IPS-18a (cell line): ENCODE measurements around the gene ZFP3.

Source experiments
- H3K27ac ChIP-seq: one replicate; pipeline ENCODE4 v1.5.1; 2013; ENCODE audit warnings: low read length
- H3K27me3 ChIP-seq: one replicate; pipeline ENCODE4 v1.6.1; 2013; ENCODE audit warnings: mild to moderate bottlenecking, low read length; ENCODE audit not compliant: control insufficient read depth, insufficient read depth
- H3K36me3 ChIP-seq: one replicate; pipeline ENCODE4 v1.6.1; 2013; ENCODE audit warnings: low read depth, low read length; ENCODE audit not compliant: control insufficient read depth
- H3K4me1 ChIP-seq: one replicate; pipeline ENCODE4 v1.6.1; 2013; ENCODE audit warnings: low read depth, low read length; ENCODE audit not compliant: control insufficient read depth
- H3K4me3 ChIP-seq: one replicate; pipeline ENCODE4 v1.5.1; 2013; ENCODE audit warnings: low read length
- H3K9ac ChIP-seq: one replicate; pipeline ENCODE4 v1.6.1; 2013; ENCODE audit warnings: mild to moderate bottlenecking, low read length, moderate library complexity
- H3K9me3 ChIP-seq: one replicate; pipeline ENCODE4 v1.6.1; 2013; ENCODE audit warnings: low read depth, low read length; ENCODE audit not compliant: control insufficient read depth

ZFP3 gene

GRCh38 chr17:5080591-5080990 lies 2.3 kb downstream of the ZFP3 start:
- H3K36me3 ChIP-seq = no peaks in the 10 kb centered on the region
- no peak overlapping the region for H3K9ac ChIP-seq
- H3K27ac ChIP-seq = no peak overlapping the region
- H3K9me3 ChIP-seq = no peaks in the 10 kb centered on the region
- H3K4me1 ChIP-seq = peaks cover under 1% of the 10 kb centered on the region
- no peaks in the 10 kb centered on the region for H3K27me3 ChIP-seq
- H3K4me3 ChIP-seq = no peak overlapping the region

DNA sequence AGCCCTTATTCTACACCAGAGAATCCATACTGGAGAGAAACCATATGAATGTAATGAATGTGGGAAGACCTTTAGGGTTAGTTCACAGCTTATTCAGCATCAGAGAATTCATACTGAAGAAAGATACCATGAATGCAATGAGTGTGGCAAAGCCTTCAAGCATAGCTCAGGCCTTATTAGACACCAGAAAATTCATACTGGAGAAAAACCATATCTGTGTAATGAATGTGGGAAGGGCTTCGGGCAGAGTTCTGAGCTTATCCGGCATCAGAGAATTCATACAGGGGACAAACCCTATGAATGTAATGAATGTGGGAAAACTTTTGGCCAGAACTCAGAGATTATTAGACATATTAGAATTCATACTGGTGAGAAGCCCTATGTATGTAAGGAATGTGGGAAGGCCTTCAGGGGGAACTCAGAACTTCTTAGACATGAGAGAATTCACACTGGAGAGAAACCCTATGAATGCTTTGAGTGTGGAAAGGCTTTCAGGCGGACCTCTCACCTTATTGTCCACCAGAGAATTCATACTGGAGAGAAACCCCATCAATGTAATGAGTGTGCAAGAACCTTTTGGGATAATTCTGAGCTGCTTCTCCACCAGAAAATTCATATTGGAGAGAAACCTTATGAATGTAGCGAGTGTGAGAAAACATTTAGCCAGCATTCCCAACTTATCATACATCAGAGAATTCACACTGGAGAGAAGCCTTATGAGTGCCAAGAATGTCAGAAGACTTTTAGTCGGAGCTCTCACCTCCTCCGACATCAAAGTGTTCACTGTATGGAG lies 14.1 kb downstream of the ZFP3 start:
- Histone ChIP-seq H3K9ac (no peak overlapping the region), H3K4me1 (no peaks in the 10 kb centered on the region), H3K36me3 (no peaks in the 10 kb centered on the region), H3K4me3 (no peak overlapping the region), H3K27ac (no peak overlapping the region), H3K27me3 (no peaks in the 10 kb centered on the region), H3K9me3 (peaks cover 33% of the 10 kb centered on the region)

DNA sequence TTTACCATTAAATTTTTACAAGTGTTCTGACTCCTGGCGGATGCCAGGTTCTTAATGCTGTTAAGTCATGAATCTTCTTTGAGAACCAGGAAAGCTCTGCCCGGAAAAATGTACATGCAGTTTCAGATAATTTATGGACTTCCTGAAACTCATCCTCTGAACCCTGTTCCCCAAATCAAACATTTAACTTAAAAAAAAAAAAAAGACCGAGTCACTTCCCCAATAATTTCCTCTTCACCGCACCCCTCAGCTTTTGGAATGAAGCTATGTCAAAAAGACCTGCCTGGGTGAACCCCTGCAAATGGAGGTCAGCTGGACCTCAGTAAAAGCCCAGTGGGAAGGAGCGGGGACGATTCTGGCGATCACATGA lies 18.4 kb downstream of the ZFP3 start:
- Histone ChIP-seq H3K27ac (no peak overlapping the region), H3K36me3 (no peaks in the 10 kb centered on the region), H3K9ac (no peak overlapping the region), H3K4me1 (no peaks in the 10 kb centered on the region), H3K27me3 (no peaks in the 10 kb centered on the region), H3K4me3 (no peak overlapping the region), H3K9me3 (peaks cover 23% of the 10 kb centered on the region)

DNA sequence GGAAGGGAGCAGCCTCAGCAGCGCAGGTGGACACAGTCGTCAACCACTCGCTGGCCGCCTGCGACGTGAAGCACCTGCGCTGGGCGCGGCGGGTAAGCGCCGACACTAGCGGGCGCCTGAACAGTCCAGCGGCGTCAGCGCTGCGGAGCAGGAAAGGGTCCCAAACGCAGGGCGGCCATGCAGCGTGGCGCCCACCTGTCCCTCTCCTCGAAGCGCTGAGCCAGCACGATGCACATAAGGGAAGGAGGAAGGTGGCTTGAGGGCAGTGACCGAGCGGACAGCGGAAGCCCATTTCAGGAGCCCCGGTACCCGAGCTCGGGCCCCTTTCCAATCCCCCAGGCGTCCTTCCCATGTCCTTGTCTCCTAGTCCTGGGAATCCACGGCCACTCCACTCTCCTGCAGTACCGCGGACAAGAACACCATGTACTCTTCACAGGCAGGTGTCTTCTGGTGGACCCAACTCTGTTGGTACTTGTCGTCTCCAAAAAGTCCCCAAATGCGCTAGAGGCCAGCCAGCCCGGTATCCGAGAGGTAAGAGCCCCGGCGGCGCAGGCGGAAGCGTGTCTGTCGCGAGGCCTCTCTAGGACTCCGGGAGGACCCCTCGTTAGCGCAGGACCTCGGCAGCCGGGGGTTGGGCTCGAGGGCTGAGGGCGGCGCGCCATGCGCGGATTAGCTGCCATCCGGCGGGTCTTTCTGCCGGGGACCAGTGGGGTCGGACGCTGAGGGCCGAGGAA lies 19.0 kb downstream of the ZFP3 start:
- no peak overlapping the region for H3K9ac ChIP-seq
- no peaks in the 10 kb centered on the region for H3K36me3 ChIP-seq
- H3K4me3 ChIP-seq = no peak overlapping the region
- no peaks in the 10 kb centered on the region for H3K27me3 ChIP-seq
- peaks cover 18% of the 10 kb centered on the region for H3K9me3 ChIP-seq
- H3K27ac ChIP-seq = no peak overlapping the region
- no peaks in the 10 kb centered on the region for H3K4me1 ChIP-seq

- peaks cover under 1% of the 10 kb centered on the region for H3K9me3 ChIP-seq
- no peak overlapping the region for H3K27ac ChIP-seq
- H3K27me3 ChIP-seq = no peaks in the 10 kb centered on the region
- H3K4me1 ChIP-seq = no peaks in the 10 kb centered on the region
- no peak overlapping the region for H3K9ac ChIP-seq
- H3K36me3 ChIP-seq = no peaks in the 10 kb centered on the region
- no peak overlapping the region for H3K4me3 ChIP-seq
These were observed 21.0 kb downstream of the ZFP3 start for GRCh38 chr17:5099271-5099670.

DNA sequence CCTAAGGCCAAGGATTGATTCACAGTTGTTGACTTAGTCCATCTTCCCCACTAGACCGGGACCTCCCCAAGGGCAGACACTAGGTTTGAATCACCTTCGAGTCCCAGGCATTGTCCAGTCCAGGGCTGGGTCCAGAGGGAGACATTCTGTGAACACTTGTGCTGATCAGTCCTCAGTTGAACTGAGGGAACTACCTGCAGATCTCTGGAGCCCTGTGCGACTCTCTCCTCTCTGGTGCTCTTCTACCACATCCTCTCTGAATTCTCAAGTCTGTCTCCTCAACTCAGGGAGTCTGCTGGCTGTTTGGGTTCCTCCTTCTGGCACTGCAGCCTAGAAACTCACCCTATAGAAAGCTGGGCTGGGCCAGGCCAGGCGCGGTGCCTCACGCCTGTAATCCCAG lies 22.6 kb downstream of the ZFP3 start:
- H3K9ac ChIP-seq = no peak overlapping the region
- no peaks in the 10 kb centered on the region for H3K27me3 ChIP-seq
- no peaks in the 10 kb centered on the region for H3K4me1 ChIP-seq
- peaks cover 6% of the 10 kb centered on the region for H3K36me3 ChIP-seq
- no peaks in the 10 kb centered on the region for H3K9me3 ChIP-seq
- H3K27ac ChIP-seq = no peak overlapping the region
- no peak overlapping the region for H3K4me3 ChIP-seq

- H3K36me3 ChIP-seq = peaks cover 41% of the 10 kb centered on the region
- peak overlapping the region; percentile 76 for H3K4me3 ChIP-seq
- peak overlapping the region; percentile 96 for H3K9ac ChIP-seq
- peaks cover 7% of the 10 kb centered on the region for H3K4me1 ChIP-seq
- peak overlapping the region; percentile 70 for H3K27ac ChIP-seq
- H3K27me3 ChIP-seq = no peaks in the 10 kb centered on the region
- H3K9me3 ChIP-seq = no peaks in the 10 kb centered on the region
These were observed 32.5 kb downstream of the ZFP3 start for GRCh38 chr17:5110816-5111215.

DNA sequence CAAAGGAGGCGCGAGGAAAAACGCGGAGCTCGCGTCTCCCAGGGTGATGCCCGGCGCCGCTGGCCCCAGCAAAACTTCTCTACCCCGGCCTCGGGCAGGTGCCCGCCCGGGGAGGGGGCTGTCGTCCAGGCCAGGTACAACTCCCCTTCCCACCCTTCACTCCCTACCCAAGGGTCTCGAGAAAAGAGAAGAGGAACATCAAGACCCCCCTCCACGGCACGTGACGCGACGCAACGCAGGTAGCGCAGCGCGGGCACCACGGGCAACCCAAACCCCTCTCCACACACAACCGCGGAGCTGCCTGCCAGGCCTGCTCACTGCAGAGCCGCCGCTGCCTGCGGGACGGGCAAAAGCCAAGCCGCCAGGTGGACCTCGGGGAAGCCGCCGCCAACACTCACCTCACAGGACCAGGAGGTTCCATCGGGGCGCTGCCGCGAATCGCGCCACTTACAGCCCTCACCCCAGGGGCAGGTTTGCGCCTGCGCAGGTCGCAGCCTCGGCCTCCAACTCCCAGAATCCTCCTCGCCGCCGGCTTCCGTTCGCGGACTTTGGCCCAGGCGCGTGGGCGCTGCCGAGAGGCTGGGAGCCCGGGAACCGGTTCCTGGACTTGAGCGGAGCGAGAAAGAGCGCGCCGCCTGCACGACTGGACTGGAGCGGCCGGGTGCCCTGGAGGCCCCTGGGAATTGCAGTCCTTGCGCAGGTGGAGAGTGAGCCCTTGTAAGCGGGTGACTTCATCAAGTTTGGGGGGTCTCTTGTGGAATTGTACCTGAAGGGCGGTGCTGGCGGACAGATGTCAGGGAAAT lies 33.3 kb downstream of the ZFP3 start, which contains the start of gene ZNF232:
Gene ZNF232, minus strand, starts transcription at position 477 of the 803 bp plus-strand sequence. Its CDS starts 56 bp downstream, at position 421.
- H3K9me3 ChIP-seq = no peaks in the 10 kb centered on the region
- peaks cover 33% of the 10 kb centered on the region for H3K36me3 ChIP-seq
- H3K9ac ChIP-seq = peak within 1 kb of the TSS; percentile 96
- no peaks in the 10 kb centered on the region for H3K27me3 ChIP-seq
- H3K4me3 ChIP-seq = peak within 1 kb of the TSS; percentile 76
- peak within 1 kb of the TSS; percentile 70 for H3K27ac ChIP-seq
- peaks cover 7% of the 10 kb centered on the region for H3K4me1 ChIP-seq

GRCh38 chr17:5115673-5116651 lies 37.7 kb downstream of the ZFP3 start, which contains the start of gene USP6:
Gene USP6, plus strand, starts transcription at chr17:5116032. Its CDS starts 14,336 bp downstream, at chr17:5130368.
- Histone ChIP-seq H3K9ac (no peak within 1 kb of the TSS), H3K27ac (no peak within 1 kb of the TSS), H3K4me1 (no peaks in the 10 kb centered on the region), H3K27me3 (no peaks in the 10 kb centered on the region), H3K36me3 (peaks cover 5% of the 10 kb centered on the region), H3K4me3 (no peak within 1 kb of the TSS), H3K9me3 (no peaks in the 10 kb centered on the region)

GRCh38 chr17:5118219-5118618 lies 40.0 kb downstream of the ZFP3 start:
- Histone ChIP-seq H3K9me3 (no peaks in the 10 kb centered on the region), H3K27me3 (peaks cover 13% of the 10 kb centered on the region), H3K4me3 (no peak overlapping the region), H3K9ac (no peak overlapping the region), H3K36me3 (peaks cover 5% of the 10 kb centered on the region), H3K4me1 (no peaks in the 10 kb centered on the region), H3K27ac (no peak overlapping the region)
